LNCaP clone FGC (cell line): Measurements from ENCODE around the gene FCN1.

Experiments
- DNase-seq: peaks from one replicate; pipeline ENCODE4 v3.0.0-alpha.2; 2011; ENCODE audit warnings: low read depth
- H3K4me3 ChIP-seq: 2 replicates; pipeline ENCODE4 v1.5.1; 2011; ENCODE audit warnings: mild to moderate bottlenecking, low read depth, low read length, control low read depth
- TF ChIP-seq, protein P1 (sequence below): IDR thresholded peaks from 2 replicates; pipeline ENCODE4 v1.5.1; 2012; ENCODE audit warnings: mild to moderate bottlenecking; ENCODE audit not compliant: control insufficient read depth, insufficient read depth; ENCODE audit errors: extremely low read depth

FCN1 gene

DNA sequence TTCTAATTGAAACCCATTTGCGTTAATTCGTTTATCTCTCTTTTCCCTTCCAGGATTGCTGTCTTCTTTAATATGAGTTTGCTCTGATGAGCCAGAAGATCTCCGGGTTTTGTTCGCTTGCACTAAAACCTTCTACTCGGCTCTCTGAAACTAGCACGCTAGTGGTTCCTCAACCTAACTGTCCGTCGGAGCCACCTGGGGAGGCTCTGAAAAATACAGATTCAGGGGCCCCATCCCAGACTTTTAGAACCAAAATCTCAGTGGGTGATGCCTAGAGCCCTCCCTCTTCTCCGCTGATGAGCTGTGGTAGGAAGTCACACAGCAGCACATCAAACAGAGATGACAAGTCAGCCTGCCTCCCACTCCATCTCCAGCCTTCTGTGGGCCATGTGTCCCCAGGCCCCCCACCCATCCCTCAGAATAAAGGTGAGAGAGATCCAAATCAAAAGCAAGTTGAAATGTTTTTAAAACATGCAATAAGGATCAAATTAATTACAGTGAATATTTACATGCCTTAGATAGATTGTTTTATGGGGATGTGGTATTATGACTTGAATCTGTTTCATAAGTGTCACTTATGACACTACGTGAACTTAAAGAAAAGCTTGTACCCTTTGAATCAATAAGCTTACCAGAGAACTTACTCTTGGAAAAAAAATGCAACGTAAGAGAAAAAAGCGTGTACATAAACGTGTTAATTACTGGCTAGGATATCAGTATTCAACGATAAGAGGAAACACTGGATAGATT is 20.7 kb downstream of the FCN1 start:
- DNase-seq: no peak
- no peak overlapping the region for H3K4me3 ChIP-seq
- TF ChIP-seq, protein P1, sequence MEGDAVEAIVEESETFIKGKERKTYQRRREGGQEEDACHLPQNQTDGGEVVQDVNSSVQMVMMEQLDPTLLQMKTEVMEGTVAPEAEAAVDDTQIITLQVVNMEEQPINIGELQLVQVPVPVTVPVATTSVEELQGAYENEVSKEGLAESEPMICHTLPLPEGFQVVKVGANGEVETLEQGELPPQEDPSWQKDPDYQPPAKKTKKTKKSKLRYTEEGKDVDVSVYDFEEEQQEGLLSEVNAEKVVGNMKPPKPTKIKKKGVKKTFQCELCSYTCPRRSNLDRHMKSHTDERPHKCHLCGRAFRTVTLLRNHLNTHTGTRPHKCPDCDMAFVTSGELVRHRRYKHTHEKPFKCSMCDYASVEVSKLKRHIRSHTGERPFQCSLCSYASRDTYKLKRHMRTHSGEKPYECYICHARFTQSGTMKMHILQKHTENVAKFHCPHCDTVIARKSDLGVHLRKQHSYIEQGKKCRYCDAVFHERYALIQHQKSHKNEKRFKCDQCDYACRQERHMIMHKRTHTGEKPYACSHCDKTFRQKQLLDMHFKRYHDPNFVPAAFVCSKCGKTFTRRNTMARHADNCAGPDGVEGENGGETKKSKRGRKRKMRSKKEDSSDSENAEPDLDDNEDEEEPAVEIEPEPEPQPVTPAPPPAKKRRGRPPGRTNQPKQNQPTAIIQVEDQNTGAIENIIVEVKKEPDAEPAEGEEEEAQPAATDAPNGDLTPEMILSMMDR: no peak

DNA sequence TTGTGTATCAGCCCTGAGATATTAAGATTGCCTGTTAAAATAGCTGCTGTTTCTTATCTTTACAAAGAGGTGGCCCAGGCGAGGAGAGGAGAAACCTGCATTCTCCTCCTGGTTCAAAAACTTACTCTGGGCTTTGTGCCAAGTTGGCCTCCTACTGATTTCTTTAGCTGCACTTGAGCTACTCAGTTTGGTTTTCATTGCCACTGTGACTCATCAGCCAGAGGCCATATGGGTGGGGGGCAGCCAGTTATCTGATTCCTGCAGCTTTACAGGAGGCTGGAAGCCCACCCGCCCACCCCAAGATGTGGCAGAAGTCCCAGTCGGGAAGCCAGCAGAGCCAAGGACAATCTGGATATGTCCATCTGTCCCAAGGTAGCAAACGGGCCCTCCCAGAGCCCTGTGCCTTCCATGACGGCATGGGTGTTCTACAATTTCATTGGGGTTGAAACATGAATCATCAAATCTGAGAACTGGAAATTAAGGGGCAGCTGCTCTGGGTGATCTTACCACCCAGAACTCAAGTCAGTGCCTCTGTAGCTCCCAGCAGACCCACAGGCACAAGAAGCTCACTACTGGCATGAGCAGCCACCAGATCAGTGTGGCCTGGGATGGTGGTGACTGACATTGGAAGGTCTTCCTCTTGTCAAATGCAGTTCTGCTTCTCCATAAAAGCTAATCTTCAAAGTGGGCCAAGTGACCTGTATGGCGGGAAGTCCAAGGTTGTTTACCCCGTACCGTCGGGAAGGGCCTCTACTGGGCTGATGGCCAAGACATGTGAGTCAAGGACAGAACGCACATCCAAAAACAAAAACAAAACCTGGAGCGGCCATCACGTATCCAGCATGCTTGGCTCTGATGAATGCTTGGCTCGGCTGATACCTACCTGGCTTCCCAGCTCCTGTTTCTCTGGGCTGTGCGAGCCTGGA is 21.5 kb downstream of the FCN1 start:
- no peak overlapping the region for H3K4me3 ChIP-seq
- DNase-seq: peak; percentile 74
- TF ChIP-seq, protein P1: no peak

DNA sequence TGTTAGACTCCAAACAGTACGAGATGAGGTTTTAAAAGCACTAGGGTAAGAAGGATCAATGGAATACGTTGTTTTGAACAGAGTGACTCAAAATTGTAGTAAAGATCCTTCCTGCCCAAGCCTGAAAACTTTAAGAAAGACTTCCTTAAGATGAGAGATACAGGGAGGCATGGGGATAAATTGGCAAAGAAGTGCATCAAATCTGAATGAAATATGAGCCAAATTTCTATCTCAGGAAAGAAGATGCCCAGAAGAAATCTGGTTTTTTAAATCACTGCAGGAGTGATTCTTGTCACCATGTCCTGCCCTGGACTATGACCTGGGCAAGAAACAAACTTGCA is 22.2 kb downstream of the FCN1 start:
- no peak for DNase-seq
- no peak overlapping the region for H3K4me3 ChIP-seq
- TF ChIP-seq, protein P1: no peak

DNA sequence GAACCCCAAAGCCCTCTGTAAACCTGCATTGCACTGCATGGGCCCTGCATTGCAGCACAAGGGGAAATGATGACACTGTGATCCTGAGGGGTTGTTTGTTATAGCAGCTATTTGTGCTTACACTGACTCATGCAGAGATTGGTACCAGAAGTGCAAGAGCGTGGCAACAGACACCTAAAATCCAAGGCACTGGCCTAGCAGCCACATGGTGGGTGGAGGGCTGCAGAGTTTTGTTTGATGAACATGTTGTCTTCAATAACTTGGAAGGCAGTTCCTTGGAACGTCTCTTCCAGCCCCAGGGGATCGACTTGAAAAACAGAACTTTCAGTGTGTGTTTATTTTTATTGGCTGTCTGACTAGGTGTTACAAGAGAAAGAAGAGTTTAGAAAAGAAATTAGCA is 22.6 kb downstream of the FCN1 start:
- TF ChIP-seq, protein P1: no peak
- no peak overlapping the region for H3K4me3 ChIP-seq
- no peak for DNase-seq

DNA sequence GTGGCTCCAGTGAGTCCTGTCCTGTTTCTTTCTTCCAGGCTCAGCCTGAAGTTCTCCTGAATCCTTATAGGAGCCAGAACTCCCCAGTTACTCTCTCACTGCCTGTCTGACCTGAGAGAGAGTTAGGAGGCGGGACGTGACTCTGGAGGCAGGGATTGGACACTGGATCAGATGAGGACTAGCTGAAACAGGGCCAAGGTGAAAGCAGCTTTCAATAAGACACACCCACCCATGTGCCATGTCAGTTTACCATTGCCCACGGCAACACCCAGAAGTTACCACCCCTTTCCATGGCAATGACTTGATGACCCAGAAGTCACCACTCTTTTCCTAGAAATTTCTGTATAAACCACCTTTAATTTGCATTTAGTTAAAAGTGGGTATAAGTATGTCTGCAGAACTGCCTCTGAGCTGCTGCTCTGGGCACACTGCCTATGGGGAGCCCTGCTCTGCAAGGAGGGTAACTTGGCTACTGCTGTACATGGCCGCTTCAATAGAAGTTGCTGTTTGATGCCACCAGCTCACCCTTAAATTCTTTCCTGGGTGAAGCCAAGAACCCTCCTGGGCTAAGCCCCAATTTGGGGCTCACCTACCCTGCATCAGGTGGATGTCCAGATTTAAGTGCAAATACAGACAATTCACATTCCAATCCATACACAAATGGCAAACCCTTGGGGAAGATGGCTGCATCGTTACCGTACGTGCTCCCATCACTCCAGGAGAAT is 23.4 kb downstream of the FCN1 start:
- H3K4me3 ChIP-seq: no peak overlapping the region
- TF ChIP-seq, protein P1: no peak
- no peak for DNase-seq

DNA sequence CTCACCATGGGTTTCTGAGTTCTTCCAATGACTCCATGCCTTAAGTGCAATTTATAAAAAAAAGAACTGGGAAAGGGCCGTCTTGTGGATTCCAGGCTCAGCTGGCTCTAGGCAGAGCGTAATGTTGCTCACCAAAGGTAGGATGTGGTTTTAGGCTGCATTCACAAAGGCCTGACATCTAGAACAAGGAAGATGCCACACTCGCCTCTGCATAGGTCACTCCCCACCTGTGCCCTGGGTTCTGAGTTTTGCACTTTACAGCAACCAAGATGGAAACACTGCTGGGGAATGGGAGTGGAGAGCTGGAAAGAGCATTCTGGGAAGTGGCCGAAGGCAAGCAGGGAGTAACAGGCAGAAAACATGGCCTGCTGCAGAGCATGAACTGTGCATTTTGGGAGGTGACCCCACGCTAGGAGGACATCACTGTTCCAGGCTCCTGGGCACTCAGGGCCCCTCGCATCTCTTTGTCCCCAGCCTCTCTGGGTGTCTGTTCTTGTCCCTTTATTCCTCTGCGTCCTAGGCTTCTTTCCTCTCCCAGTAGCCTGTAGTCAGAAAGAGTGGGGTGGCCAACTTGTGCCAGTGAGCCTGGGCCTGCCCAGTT is 24.8 kb downstream of the FCN1 start:
- no peak for DNase-seq
- TF ChIP-seq, protein P1: no peak
- no peak overlapping the region for H3K4me3 ChIP-seq
